Measurements from ENCODE around the gene DDX55.

GRCh38 chr12:123614531-123614930 is 12.6 kb downstream of the DDX55 start:
- TF ChIP-seq, protein P1, sequence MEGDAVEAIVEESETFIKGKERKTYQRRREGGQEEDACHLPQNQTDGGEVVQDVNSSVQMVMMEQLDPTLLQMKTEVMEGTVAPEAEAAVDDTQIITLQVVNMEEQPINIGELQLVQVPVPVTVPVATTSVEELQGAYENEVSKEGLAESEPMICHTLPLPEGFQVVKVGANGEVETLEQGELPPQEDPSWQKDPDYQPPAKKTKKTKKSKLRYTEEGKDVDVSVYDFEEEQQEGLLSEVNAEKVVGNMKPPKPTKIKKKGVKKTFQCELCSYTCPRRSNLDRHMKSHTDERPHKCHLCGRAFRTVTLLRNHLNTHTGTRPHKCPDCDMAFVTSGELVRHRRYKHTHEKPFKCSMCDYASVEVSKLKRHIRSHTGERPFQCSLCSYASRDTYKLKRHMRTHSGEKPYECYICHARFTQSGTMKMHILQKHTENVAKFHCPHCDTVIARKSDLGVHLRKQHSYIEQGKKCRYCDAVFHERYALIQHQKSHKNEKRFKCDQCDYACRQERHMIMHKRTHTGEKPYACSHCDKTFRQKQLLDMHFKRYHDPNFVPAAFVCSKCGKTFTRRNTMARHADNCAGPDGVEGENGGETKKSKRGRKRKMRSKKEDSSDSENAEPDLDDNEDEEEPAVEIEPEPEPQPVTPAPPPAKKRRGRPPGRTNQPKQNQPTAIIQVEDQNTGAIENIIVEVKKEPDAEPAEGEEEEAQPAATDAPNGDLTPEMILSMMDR (IDR thresholded peaks at IDR 0.05): no peak
- no peak for TF ChIP-seq POLR2A (IDR thresholded peaks at IDR 0.05)

Measured in body of pancreas (tissue), 4 donors.